Left lung (tissue), 10 donors: ENCODE measurements around the gene PDIA6. TPM values are rescaled to one million over a fixed set of nuclear protein-coding genes. Genes with fewer than 3 reads are reported as not detected.

Source experiments
- ATAC-seq: fragments of 200-7000 bp; cut with Tn5 transposase; one replicate; pipeline ENCODE4 v1.9.1; 2020; ENCODE audit warnings: moderate library complexity
- DNase-seq, 4 donors: peaks; one replicate each; pipeline ENCODE4 v3.0.0-alpha.2; 2013 to 2020
- H3K27ac ChIP-seq, 2 donors: fragments of 200-600 bp; sonication (generic) in 1 of 2; one replicate each; pipeline versions ENCODE4 v1.5.0 to v1.8.0; 2020 to 2021
- H3K27me3 ChIP-seq, 2 donors: fragments of 200-600 bp; sonication (generic) in 1 of 2; one replicate each; pipeline versions ENCODE4 v1.5.0 to v1.8.0; 2020 to 2021
- H3K36me3 ChIP-seq, 2 donors: fragments of 200-600 bp; sonication (generic) in 1 of 2; one replicate each; pipeline versions ENCODE4 v1.5.0 to v1.8.0; 2020 to 2021
- H3K4me1 ChIP-seq, 2 donors: fragments of 200-600 bp; one replicate each; pipeline ENCODE4 v1.8.0; 2021
- H3K4me3 ChIP-seq, 2 donors: fragments of 200-600 bp; sonication (generic) in 1 of 2; one replicate each; pipeline versions ENCODE4 v1.5.0 to v1.8.0; 2020 to 2021; ENCODE audit warnings: mild to moderate bottlenecking in 1 of 2
- H3K9me3 ChIP-seq, 2 donors: fragments of 200-600 bp; sonication (generic) in 1 of 2; one replicate each; pipeline versions ENCODE4 v1.5.0 to v1.8.0; 2020 to 2021
- intact Hi-C, 2 donors: fragments of 100-400 bp; cut with DNase I; formaldehyde crosslinking; loops; one replicate each; pipeline versions ENCODE4 v1.11.2 to v1.14.2; 2022
- polyA plus RNA-seq, 6 donors: library from polyadenylated mRNA; unstranded; fragments of 120-200 nt; gene quantifications; one replicate each; pipeline ENCODE4 v1.2.1, GENCODE V29; 2013; ENCODE audit not compliant: insufficient read length in 6 of 6
- total RNA-seq, 2 donors: library from RNA; stranded (reverse); fragmentation: NEBNext Ultra II Directional; extraction: Animal tissue kit (Norgen Biotek cat#: 25700); gene quantifications; one replicate each; pipeline ENCODE4 v1.2.1, GENCODE V29; 2021
- TF ChIP-seq, protein P1 (sequence below), 2 donors: fragments of 200-600 bp; sonication (generic) in 1 of 2; IDR thresholded peaks; one replicate each; pipeline versions ENCODE4 v1.5.0 to v1.8.0; 2021; ENCODE audit warnings: antibody characterized with exemption in 2 of 2
- donor health status: DM: no; HTN: yes; CAD: no.
- donor health status: DM: no; HTN: no; CAD: no.

Gene PDIA6
- total and polyA plus RNA-seq, 8 donors: 239 to 341 (median 277) TPM

DNA sequence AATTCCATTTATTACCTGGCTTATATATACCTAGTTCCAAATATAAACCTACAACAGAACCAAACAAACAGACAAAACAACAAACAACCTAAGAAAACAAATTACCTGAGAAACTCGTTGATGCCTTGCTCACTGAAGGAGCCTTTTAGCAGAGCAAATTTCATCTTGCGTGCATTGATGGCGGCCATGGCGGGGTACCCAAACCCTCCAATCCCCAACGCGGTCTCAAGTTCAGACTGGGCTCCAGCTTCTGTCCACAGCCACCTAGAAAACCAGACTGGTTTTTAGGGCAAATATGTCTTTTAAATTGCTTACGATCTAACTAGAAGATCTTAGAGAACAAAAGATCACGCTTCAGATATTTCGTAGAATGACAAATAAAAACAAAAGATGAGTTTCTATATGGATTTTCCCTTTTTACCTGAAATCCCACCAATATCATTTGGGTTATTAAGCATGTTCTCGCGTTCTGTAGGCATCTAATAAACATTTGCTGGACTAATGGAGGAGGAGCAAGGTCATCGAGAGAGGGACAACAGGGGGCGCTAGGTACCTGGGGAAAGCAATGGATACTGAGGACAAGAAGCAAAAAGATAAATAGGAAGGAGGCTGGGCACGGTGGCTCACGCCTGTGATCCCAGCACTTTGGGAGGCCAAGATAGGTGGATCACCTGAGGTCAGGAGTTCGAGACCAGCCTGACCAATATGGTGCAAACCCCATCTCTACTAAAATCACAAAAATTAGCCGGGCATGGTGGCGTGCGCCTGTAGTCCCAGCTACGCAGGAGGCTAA is 25.2 kb downstream of the PDIA6 start:
- Histone ChIP-seq H3K27me3 (no peaks in the 10 kb centered on the region), H3K36me3 (peaks cover 0 to 100% of the 10 kb centered on the region in 2 donors), H3K9me3 (no peaks in the 10 kb centered on the region), H3K4me3 (no peak overlapping the region), H3K27ac (no peak overlapping the region), H3K4me1 (peaks cover 0 to 2% of the 10 kb centered on the region in 2 donors)
- no peak for DNase-seq
- TF ChIP-seq, protein P1, sequence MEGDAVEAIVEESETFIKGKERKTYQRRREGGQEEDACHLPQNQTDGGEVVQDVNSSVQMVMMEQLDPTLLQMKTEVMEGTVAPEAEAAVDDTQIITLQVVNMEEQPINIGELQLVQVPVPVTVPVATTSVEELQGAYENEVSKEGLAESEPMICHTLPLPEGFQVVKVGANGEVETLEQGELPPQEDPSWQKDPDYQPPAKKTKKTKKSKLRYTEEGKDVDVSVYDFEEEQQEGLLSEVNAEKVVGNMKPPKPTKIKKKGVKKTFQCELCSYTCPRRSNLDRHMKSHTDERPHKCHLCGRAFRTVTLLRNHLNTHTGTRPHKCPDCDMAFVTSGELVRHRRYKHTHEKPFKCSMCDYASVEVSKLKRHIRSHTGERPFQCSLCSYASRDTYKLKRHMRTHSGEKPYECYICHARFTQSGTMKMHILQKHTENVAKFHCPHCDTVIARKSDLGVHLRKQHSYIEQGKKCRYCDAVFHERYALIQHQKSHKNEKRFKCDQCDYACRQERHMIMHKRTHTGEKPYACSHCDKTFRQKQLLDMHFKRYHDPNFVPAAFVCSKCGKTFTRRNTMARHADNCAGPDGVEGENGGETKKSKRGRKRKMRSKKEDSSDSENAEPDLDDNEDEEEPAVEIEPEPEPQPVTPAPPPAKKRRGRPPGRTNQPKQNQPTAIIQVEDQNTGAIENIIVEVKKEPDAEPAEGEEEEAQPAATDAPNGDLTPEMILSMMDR (IDR thresholded peaks at IDR 0.05): no peak
- no peak for ATAC-seq
- intact Hi-C loops: no loop called here

DNA sequence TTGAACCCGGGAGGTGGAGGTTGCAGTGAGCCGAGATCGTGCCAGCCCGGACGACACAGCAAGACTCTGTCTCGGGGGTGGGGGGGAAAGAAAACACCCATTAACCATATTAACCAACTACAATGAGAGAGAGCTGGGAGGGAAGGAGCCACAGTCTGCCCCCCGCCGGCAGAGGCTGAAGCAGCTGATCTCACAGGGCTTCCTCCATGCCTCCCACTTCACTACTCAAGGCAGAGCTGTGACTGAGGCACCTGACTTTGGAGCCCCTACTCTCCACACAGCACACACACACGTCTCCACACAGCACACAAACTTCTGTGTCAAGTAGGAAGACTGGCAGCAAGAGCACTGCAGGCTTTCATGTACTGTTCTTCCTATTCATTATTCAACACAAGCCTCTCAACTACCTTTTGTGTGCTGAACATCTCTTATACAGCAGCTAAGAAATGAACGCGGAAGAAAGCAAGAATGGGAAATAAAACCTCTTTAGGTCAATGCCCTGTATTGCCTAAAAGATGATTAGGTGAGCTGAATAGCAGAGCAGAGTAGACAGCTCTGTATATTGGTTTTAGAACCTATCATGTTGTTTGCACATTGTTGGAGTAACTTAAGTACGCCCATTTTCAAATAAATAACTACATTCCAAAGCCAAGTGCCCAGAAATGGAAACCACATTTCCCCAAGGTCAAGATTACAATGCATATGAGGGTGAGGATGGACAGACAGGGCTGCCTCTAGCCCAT is 26.2 kb downstream of the PDIA6 start:
- TF ChIP-seq, protein P1 (IDR thresholded peaks at IDR 0.05): no peak
- Histone ChIP-seq H3K27me3 (no peaks in the 10 kb centered on the region), H3K36me3 (peaks cover 0 to 100% of the 10 kb centered on the region in 2 donors), H3K9me3 (no peaks in the 10 kb centered on the region), H3K27ac (peak overlapping the region in 1 of 2 donors; percentile 7), H3K4me1 (peaks cover 0 to 2% of the 10 kb centered on the region in 2 donors), H3K4me3 (no peak overlapping the region)
- ATAC-seq: peak; percentile 80
- no peak for DNase-seq
- intact Hi-C loops: no loop called here

DNA sequence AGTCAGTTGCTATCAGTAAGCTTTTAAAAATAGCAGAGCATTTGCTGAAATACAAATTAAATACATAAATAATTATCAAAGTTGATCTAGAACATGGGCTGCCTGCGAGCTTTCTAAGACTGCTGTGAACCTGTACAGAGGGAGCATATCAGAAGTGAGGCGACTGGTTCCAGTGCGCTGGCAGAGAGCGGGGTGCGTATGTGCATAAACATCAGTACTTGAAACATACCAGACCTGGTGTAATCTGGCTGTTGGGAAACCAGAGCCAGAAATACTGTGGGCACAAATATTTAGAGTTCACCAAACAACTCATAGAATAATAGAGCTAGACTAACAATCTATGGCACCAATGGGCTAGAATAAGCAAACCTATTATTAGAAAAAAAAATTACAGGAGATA is 27.3 kb downstream of the PDIA6 start:
- Histone ChIP-seq H3K4me3 (no peak overlapping the region), H3K36me3 (peaks cover 0 to 100% of the 10 kb centered on the region in 2 donors), H3K27me3 (no peaks in the 10 kb centered on the region), H3K27ac (no peak overlapping the region), H3K9me3 (no peaks in the 10 kb centered on the region), H3K4me1 (no peaks in the 10 kb centered on the region)
- intact Hi-C loops: no loop called here
- DNase-seq (no peak), ATAC-seq (no peak)
- TF ChIP-seq, protein P1 (IDR thresholded peaks at IDR 0.05): no peak

DNA sequence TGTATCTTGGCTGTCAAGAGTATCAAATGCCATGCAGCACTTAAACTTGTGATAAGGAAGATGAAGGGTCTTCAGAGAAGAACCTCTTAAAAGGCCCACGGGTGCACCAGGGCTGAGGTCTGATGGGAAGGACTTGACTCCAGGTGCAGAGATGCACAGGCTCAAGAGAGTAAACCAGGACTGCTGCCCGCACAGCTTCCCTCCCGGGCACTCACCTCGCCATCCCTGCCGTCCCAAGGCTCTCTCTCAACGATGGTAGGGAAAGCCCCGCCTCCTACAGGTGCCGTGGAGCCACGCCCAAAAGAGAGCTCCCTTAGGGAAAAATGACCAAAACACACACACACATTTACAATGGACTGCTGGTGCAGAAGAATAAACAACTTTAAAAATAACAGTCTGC is 27.9 kb downstream of the PDIA6 start:
- Histone ChIP-seq H3K36me3 (peaks cover 0 to 100% of the 10 kb centered on the region in 2 donors), H3K9me3 (no peaks in the 10 kb centered on the region), H3K4me1 (no peaks in the 10 kb centered on the region), H3K27ac (no peak overlapping the region), H3K4me3 (no peak overlapping the region), H3K27me3 (no peaks in the 10 kb centered on the region)
- ATAC-seq: no peak
- TF ChIP-seq, protein P1 (IDR thresholded peaks at IDR 0.05): no peak
- no peak for DNase-seq
- intact Hi-C loops: no loop called here

DNA sequence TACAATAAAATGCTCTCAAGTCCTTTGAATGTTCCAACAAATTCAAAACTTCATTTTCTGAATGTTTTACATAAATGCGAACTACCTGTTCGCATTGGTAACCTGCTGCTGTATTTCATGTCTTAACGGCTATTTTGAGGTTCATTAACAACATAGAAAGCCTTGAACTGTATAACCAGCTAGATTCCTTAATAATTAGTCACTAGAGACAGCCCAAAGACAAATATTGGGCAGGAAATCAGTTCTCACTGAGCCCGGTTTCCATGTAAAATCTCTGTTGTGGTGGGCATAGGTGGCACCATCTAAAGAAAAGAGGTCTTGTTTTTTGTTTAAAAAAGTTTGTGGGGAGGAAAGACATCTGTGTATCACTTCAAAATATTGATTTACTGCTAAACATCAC is 29.2 kb downstream of the PDIA6 start:
- H3K27me3 ChIP-seq: no peaks in the 10 kb centered on the region
- DNase-seq: no peak
- ATAC-seq: no peak
- H3K9me3 ChIP-seq: no peaks in the 10 kb centered on the region
- no peak overlapping the region for H3K27ac ChIP-seq
- H3K4me3 ChIP-seq: no peak overlapping the region
- intact Hi-C loops: no loop called here
- TF ChIP-seq, protein P1 (IDR thresholded peaks at IDR 0.05): no peak
- H3K36me3 ChIP-seq: peaks cover 0 to 100% of the 10 kb centered on the region in 2 donors
- H3K4me1 ChIP-seq: no peaks in the 10 kb centered on the region
